ENCODE measurements around the gene CATSPER3. TPM values are rescaled to one million over a fixed set of nuclear protein-coding genes. Genes with fewer than 3 reads are reported as not detected.

CATSPER3 gene
- polyA plus RNA-seq, 1 donor from 2014 or later: 0.17 TPM

- Histone ChIP-seq H4K20me1 (ENCODE audit: insufficient read depth) (no peaks in the 10 kb centered on the region), H3K27me3 (ENCODE audit: insufficient read depth, low read depth, low read length) (peaks cover 39% of the 10 kb centered on the region), H3F3A (ENCODE audit: insufficient read depth, low read length, poor library complexity, severe bottlenecking) (no peaks in the 10 kb centered on the region)
Observed at GRCh38 chr5:135053278-135053677, 85.6 kb downstream of the CATSPER3 start.

GRCh38 chr5:135053989-135054388, 86.3 kb downstream of the CATSPER3 start:
- Histone ChIP-seq H4K20me1 (ENCODE audit: insufficient read depth) (no peaks in the 10 kb centered on the region), H3K4me3 (ENCODE audit: low read length) (no peak overlapping the region), H3K79me2 (replicated peaks; ENCODE audit: insufficient read depth, low read length) (no peaks in the 10 kb centered on the region), H3K4me2 (ENCODE audit: low read length) (no peak overlapping the region), H3K9me2 (ENCODE audit: insufficient read depth, low read length) (no peaks in the 10 kb centered on the region), H2AFZ (ENCODE audit: low read depth, low read length) (no peak overlapping the region), H3K36me3 (ENCODE audit: insufficient read depth, low read length) (no peaks in the 10 kb centered on the region), H3F3A (ENCODE audit: insufficient read depth, low read length, poor library complexity, severe bottlenecking) (no peaks in the 10 kb centered on the region), H3K9me3 (ENCODE audit: low read length) (peaks cover 7% of the 10 kb centered on the region), H3K27ac (ENCODE audit: low read length) (no peak overlapping the region), H3K9ac (ENCODE audit: low read length) (no peak overlapping the region), H3K27me3 (ENCODE audit: insufficient read depth, low read depth, low read length) (peaks cover 35% of the 10 kb centered on the region)
- no peak for TF ChIP-seq CTCF (IDR thresholded peaks at IDR 0.05; ENCODE audit: poor library complexity, severe bottlenecking)
- no peak for TF ChIP-seq EP300 (conservative IDR thresholded peaks at IDR 0.05; ENCODE audit: poor library complexity, severe bottlenecking)
- no peak for TF ChIP-seq TAF1 (IDR thresholded peaks at IDR 0.05; ENCODE audit: low read depth)
- TF ChIP-seq POLR2AphosphoS5 (IDR thresholded peaks at IDR 0.05): no peak
- TF ChIP-seq MXI1 (conservative IDR thresholded peaks at IDR 0.05; ENCODE audit: poor library complexity, severe bottlenecking): no peak
- TF ChIP-seq EZH2 (IDR thresholded peaks at IDR 0.05; ENCODE audit: borderline replicate concordance, insufficient read depth, low read length, poor library complexity, severe bottlenecking): no peak
- TF ChIP-seq REST (IDR thresholded peaks at IDR 0.05; ENCODE audit: borderline replicate concordance): no peak

More at GRCh38 chr5:135053278-135053677, 85.6 kb downstream of the CATSPER3 start:
- Histone ChIP-seq H3K9ac (ENCODE audit: low read length) (no peak overlapping the region), H3K9me3 (ENCODE audit: low read length) (peaks cover 7% of the 10 kb centered on the region), H3K9me2 (ENCODE audit: insufficient read depth, low read length) (no peaks in the 10 kb centered on the region), H3K4me3 (ENCODE audit: low read length) (no peak overlapping the region), H3K27ac (ENCODE audit: low read length) (no peak overlapping the region), H3K4me2 (ENCODE audit: low read length) (no peak overlapping the region), H2AFZ (ENCODE audit: low read depth, low read length) (no peak overlapping the region), H3K36me3 (ENCODE audit: insufficient read depth, low read length) (no peaks in the 10 kb centered on the region), H3K79me2 (replicated peaks; ENCODE audit: insufficient read depth, low read length) (no peaks in the 10 kb centered on the region)
- no peak for TF ChIP-seq SMC3 (conservative IDR thresholded peaks at IDR 0.05; ENCODE audit: poor library complexity)
- no peak for TF ChIP-seq EZH2 (IDR thresholded peaks at IDR 0.05; ENCODE audit: borderline replicate concordance, insufficient read depth, low read length, poor library complexity, severe bottlenecking)
- TF ChIP-seq POLR2AphosphoS5 (IDR thresholded peaks at IDR 0.05): no peak
- no peak for TF ChIP-seq TAF1 (IDR thresholded peaks at IDR 0.05; ENCODE audit: low read depth)
- no peak for TF ChIP-seq REST (IDR thresholded peaks at IDR 0.05; ENCODE audit: borderline replicate concordance)
- TF ChIP-seq CTCF (IDR thresholded peaks at IDR 0.05; ENCODE audit: poor library complexity, severe bottlenecking): no peak
- TF ChIP-seq MXI1 (conservative IDR thresholded peaks at IDR 0.05; ENCODE audit: poor library complexity, severe bottlenecking): no peak
- TF ChIP-seq RAD21 (conservative IDR thresholded peaks at IDR 0.05): no peak

Data from neural cell (in vitro differentiated cells).